NB4 (cell line): ENCODE data around the gene CERS1.

Source experiments
- CTCF ChIP-seq: IDR thresholded peaks from one replicate; pipeline ENCODE4 v1.5.1; 2012; ENCODE audit warnings: low read depth, low read length
- POLR2A ChIP-seq: IDR thresholded peaks from 2 replicates; pipeline ENCODE4 v1.6.1; 2011; ENCODE audit warnings: mild to moderate bottlenecking; ENCODE audit not compliant: insufficient read length; ENCODE audit errors: extremely low read depth

- no peak for TF ChIP-seq CTCF
- TF ChIP-seq POLR2A: no peak
These were observed 48.2 kb downstream of the CERS1 start for GRCh38 chr19:18847549-18848463.
